ENCODE data around the gene C2CD4D.

C2CD4D gene

DNA sequence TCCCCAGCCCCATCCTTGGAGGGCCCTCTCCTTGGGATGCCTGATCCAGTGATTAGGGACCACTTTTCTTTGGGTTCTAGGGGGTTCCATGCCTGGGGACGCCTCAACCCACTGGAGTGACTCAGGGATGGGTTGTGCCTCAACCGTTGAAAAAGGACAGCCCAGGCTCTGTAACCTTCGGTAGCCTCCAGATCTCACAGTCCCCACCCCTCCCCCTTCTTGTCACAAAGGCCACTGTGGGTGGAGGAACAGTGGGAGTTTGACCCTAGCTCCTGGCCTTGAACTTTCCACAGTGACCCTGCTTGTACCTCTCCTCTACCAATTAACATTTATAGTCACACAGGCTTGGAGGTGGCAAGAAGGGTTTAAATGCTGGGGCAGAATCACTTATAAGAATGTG, 5.4 kb downstream of the C2CD4D start:
- no peak for DNase-seq (ENCODE audit: low spot score)

DNA sequence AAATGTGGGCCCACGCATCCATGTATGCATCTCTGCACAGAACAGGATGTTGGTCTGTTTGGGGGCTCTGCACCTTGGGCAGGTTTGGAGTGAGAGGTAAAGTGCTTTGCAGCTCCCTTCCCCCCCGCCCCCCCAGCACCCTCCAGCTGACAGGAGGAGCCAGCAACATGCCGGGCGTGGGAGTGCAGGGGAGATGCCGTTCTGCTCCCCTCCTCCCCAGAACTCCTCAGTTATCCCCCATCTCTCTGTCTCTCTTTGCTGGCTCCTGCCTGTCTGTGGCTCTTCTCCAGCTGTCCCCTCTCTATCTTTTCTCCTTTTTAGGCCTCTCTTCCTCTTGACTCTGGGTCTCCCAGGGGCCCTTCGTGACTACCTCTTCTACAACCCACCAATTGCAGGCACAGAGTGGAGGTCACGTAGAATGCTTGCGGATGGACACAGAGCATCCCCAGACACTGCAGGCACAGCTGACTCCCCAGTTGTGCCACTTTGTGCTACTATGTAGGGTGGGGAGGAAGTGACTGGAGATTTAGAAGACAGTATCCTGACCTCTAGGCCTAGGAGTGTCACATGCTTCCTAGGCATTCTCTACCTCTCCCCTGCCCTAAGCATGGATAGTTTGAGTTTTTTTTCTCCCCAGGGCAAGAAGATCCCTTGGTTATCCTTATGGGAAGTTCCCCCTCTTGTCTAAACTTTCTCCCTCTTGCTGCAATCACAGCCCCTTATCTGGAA, 6.3 kb downstream of the C2CD4D start:
- no peak for DNase-seq (ENCODE audit: low spot score)

DNA sequence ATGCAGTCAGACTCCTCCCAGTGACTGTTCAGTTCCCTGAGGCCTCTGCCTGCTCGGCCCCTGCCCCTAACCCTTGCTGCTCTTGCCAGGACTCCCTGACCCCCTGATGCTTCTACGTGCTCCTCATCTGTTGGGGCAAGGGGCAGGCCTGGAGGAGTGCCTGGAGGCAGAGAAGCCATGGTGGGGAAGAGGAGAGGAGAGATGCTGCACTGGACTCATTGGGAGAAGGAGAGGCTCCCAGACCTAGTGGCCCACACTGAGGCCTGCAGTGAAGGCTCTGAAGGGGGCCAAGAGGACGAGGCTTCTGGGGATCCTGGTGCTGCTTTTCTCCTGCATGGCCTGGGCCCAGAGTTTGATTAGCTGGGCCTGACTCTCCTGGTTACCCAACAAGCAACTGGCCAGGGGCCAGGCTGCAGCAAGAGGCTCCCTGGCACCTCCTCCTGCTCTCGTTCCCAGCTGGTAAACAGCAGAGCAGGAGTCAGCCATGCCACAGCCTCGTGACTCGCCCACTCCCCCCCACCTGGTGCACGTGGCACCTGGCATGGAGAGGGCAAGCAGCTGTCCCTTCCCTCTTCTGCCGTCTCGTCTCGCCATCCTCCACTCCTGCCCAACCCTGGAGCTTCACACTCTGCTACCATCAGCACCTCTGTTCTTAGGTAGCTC, 7.2 kb downstream of the C2CD4D start:
- DNase-seq (ENCODE audit: low spot score), result peak; percentile 46

DNA sequence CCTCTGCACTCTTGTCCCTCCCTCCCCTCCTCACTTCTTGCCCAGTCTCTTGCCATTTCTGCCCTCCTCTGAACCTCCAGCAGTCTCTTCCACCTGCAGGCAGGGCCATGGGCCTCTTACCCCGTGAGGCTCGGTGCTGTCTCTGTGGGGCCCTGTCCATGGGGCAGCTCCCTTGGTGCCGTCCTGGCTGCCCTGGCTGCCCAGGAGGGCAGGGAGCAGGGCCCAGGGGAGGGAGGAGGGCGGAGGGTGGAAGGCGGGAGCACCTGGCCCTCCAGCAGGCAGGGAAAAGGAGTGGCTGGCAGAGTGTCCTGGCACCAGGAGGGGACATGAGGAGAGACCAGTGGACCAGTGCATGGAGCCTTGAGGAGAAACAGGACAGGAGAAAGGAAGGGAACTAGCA, 8.0 kb downstream of the C2CD4D start, which contains the start of gene RORC:
Gene RORC, minus strand, starts transcription at position 198 of the 400 bp plus-strand sequence. Its CDS starts 38 bp downstream, at position 160.
- DNase-seq (ENCODE audit: low spot score), result no peak

DNA sequence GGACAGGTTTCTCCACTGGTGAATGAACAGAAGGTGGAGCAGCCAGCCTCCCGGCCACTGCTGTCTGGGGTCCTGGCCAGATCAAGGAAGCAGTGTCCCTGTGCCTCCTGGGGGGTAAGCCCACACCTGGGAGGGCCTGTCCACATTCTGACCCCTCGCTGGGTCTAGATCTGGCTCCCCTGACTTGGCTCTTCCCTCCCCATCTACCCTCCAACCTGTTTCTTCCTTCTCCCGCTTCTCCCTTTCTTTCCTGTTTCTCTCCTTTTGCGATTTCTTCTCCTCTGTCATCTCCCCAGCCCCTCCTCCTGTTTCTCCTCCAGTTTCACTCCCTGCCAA, 8.4 kb downstream of the C2CD4D start:
- DNase-seq (ENCODE audit: low spot score), result no peak

DNA sequence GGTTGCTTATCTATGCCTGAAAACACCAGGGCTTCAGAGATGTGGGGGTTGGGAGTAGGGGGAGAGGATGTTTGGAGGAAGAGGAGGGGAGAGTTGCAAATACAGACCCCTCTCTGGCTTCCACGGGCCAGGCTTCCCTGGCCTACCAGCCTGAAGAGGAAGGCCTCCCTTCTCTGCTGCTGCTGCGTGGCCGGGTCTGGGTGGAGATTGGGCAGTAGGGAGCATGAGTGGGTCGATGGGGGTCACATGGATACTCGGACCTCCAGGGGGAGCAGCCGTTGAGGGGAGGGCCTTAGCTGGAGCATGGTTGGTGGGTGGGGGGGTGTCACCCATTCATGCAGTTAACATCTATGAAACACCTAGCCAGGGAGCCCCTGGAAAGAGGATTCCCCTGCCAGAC, 9.6 kb downstream of the C2CD4D start:
- no peak for DNase-seq (ENCODE audit: low spot score)

DNA sequence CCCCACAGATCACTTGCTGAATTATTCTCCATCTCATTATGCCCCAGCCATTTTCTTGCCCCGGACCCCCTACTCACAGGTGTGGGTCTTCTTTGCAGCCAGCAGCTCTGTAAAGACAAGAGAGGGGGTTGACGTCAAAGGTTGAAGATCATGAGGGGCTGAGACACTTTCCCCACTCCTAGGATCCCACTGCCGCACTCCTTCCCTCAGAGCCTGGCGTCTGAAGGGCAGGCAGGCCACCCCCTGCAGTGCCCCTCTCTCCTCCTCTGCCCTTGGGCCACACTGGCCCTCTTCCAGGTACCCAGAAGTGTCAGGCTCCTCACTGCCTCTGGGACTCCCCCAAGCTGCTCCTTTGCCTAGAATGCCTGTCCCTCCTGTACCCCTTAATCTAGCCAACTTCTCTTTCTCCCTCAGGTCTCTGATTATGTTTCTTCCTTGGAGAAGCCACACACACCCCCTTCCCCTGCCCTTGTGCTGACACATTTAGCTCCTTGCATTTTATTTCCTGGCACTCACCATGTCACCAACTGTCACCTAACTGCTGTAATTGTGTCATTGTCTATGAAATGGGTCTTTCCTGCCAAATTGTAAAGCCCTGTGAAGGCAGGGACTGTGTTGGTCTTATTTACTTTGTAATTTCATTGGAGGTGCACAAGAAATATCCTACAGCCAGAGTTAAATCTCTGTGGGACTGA, 10.1 kb downstream of the C2CD4D start:
- DNase-seq (ENCODE audit: low spot score), result no peak

DNA sequence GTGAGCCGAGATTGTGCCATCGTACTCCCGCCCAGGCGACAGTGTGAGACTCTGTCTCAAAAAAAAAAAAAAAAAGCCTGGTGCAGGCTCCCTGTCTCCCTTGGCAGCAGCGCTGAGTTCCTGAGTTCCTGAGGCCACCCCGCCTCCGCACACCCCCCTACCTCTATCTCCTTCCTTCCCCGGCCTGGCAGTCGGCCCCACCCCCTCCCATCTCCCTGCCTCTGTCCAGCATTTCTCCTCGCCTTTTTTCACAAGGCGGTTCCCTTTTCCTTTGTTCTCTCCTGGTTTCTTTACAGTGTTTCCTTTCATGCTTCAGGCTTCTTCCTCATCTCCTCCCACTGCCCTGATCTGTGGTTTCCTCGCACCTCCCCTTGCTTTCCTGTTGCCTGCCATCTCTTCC, 10.7 kb downstream of the C2CD4D start:
- no peak for DNase-seq (ENCODE audit: low spot score)

DNA sequence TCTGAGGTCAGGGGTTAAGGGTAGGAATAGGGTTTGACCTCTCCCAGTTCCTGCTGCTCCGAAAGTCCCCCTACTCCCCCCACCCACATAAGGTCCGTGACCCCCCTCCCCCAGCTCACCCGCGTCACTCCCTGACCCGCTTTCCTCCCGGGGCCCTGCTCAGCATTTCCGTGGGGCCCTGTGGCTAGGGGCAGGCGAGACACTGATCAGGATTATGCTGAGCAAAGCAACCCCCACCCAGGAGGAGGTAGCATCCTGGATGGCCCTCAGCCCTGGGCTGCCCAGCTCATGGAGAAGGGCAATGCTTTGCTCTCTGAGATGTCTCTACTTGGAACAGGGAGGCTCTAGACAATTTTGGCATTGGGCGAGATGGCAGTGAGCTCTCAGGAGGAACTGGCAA, 11.8 kb downstream of the C2CD4D start:
- no peak for DNase-seq (ENCODE audit: low spot score)

DNA sequence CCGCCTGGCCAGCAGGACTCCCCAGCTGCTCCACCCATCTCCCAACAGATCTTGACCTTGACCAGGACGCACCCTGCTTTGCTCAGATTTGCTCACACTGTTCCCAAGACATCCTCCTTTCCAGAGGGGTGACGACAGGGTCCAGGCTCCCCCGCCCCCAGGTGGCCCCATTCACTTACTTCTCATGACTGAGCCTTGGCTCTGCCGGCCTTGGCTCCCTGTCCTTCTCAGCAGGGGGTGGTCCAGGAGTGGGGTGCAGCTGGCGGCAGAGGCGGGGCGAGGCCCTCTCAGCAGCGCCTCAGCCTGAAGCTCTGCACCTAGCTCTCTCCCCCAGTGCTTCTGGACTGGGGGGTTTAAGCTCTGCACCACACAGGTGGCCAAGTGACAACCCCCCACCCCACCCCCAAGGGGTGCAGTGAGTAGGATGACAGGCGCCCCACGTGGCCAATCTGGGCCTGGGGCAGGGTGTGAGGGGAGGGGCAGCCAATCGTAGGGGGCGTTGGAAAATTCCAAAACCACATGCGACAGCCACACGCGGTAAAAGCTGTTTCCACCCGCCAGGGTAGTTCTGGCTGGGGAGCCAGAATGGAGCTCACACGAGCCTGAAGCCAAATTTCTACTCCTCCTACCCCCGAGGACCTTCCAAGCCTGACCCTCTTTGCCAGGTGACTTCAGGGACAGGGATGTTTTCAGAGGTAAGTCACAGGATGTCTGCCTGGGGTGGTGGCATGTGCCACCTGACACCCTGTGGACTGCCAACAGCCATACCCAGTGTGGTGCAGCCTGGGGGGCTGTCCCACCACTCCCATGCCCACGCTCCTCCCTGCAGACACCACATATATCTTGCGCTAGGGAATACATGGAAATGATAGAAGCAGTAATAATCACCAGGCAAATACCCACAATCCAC, 13.6 kb downstream of the C2CD4D start:
- DNase-seq (ENCODE audit: low spot score), result no peak

DNA sequence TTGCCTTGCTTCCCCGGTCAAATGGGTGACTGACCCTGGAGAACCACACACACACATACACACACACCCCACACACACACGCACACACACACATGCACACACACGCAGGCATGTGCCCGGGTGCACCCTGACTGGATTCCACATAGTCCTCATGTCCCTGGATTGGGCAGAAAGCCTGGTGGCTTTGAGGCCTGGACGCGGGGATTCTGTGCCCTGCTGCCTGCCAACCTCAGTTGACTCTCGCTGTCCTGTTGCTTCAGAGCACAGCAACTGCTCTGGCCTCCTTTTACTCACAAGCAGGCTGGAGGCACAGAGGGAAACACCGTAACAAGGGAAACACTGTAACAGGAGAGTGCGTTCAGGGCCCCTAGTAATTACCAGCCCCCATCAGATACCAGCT, 14.4 kb downstream of the C2CD4D start:
- DNase-seq (ENCODE audit: low spot score), result no peak

DNA sequence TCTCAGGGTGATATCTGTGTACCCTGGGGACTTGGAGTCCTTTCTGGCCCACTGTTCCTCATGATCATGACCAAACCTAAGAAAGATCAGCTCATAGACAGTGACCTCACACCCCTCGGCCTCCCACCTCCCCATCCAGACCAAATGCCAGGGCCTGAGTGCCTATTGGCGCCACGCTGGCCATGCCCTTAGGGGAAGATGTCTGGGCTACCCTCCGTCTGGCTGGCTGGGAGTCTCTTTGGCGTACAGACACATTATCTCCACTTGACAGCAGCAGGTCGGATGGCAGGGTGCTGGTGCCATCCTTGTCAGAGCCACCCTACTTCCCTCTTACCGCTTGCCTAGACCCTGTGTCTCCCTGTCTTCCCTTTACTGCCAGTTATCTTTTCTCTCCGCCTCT, 16.4 kb downstream of the C2CD4D start:
- no peak for DNase-seq (ENCODE audit: low spot score)

DNA sequence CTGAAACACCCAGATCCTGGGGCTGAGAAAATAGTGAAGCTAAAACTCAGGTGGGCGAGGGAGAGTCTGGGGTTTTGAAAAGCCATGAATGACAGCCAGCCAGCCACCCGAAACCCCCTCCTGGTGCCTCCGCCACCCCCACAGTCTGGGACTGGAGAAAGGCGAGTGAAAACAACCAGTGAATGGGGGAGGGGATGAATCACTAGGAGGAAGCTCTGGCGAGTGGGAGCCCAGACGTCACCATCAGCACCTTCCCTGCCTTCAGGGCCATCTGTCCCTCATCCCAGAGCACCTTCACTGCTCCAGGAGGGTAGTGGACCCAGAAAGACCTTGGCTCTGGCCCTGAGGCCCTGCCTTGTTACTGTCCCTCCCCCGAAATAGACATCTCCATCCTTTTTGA, 17.2 kb downstream of the C2CD4D start:
- DNase-seq (ENCODE audit: low spot score), result no peak

DNA sequence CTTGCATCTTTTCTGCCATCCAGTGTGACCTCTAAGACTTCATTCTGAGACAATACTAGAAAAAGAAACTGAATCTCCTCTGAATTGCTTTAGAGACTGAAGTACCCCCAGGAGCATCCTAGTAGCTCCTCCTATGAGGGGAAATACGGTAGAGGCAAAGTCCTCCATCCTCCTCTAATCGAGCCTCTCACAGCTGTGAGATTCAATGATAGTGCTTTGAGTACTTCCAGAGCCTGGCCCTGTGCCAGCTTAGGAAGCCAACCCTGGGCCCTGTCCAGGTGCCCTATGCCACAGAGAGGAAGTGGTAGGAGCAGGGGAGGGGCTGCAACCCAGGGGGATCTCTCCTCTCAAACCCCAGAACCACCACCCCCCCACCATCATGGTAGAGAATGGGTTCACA, 18.7 kb downstream of the C2CD4D start:
- no peak for DNase-seq (ENCODE audit: low spot score)

DNA sequence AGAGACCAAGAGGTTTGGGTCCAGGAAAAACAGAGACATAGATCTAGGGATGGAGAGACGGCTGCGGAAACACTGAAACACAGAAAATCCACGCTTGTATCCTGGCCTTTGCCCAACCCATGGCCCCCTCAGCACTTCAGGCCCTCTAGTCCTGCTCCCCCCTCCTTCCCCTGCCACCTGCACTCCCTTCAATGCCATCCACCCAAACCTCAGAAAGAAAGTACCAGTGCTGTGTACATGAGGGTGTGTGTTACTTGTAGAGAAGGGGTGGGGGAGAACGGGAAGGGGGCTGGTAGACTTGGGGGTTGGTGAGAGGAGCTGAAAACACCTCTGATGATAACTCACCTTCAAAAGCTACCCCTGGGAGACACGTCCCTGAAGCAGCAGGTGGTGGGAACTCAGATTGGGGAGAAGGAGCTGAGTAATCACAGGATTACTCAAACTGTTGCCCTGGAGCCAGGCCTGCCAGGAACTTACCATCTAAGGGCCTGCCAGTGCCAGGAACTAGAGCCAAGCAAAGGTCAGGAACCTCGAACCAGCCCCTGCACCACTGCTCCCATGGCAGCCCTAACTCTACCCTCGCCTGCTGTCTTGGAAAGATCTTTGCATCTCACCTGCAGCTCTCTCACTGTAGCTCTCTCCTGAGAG, 19.5 kb downstream of the C2CD4D start:
- no peak for DNase-seq (ENCODE audit: low spot score)

DNA sequence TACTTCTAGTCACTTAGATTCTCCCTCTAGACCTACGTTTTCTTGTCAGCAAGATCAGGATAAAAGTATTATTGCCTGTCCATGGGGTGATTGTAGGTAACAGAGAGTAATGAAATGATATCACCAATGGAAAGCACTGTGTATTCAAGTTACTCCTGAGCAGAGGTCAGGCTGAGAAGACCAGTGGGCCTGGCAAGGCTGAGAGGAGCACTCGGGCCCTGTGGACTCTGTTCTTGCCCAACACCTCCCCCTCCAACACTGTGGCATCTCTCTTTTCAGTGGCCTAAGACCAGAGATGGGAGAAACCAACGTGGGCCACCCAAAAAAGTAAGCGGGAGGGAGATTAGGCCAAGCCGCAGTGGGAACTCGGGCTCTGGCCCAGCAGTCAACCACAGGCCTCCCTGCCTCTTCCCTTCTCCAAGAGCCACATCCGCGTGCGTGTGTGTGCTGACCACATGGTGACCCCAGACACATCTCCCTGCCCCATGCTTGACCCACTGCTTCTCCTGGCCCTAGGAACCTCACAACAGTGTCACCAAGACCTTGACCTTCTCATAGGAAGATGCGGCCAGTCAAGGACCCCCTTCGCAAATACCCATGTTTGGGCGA, 20.3 kb downstream of the C2CD4D start:
- DNase-seq (ENCODE audit: low spot score), result no peak

DNA sequence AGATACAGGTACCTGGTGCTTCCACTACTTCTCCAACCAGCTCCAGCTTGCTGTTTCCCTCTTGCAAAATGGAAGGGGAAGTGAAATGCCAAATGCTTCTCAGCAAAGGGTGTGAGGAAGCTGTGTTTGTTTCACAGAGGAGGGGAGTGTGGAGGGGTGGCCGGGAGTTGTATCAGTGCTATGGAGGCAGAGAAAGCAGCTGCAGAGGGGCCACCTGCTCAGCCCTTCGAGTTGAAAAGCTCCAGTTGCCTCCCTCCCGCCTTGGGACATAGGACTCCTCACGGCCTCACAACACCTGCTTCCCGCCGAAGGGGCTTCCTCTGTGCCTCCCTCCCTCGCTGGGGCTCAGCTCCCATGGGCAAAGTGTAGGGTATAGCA, 22.3 kb downstream of the C2CD4D start:
- DNase-seq (ENCODE audit: low spot score), result no peak

DNA sequence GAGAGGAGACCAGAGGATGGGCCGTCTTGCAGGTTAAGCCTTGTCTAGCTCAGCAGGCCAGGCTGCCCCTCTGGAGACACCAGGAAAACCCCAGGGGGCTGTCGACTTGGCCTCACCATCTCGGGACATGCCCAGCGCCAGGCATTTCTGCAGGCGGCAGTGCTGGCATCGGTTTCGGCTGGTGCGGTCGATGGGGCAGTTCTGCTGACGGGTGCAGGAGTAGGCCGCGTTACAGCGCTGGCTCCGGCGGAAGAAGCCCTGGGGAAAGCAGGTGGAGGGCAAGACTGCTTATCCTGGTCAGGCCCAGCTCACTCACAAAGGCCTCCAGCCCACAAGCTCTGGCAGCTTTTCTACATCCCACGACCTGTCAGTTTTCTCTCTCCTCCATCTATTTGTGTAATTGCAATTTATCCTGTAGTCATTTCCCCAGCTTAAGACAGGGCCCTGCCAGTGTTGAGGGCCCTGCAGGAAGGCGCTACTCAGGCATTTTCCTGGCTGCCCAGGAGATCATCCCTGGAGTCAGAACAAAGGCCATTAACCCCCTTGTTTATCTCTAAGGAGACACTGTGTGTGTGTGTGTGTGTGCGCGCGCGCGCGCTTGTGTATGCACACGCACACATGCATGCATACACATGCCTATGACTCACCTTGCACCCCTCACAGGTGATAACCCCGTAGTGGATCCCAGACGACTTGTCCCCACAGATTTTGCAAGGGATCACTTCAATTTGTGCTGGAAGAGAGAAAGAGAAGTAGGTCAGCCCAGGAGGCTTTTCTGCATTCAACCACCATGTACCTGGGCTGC, 22.9 kb downstream of the C2CD4D start:
- DNase-seq (ENCODE audit: low spot score), result no peak

DNA sequence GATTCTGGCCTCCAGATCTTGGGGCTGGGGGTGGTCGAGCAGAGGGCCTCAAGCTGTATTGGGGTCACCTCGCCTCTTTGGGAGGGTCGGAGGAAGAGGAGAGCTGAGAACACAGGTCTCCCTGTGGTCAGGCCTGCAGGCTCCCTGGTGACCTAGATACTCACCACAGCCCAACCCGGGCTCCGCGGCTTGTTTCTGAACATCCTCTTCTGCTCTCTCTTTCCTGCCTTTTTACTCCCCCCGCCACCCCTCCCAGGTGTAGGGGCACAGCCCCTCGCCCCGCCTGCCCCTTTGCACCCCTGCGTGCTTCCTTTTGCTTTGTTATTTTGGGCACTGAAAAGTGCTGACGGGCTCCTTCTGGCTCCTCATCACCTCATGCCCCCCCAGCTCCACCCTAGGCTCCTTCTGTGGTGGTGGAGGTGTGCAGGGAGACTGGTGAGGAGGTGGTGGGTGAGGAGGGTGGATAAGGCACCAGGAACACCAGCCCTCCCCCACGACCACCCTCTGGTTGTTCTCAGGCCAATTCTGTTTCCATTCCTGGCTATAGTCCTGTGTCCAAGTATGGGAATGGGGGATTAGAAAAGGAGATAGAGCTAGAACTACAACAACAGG, 23.8 kb downstream of the C2CD4D start:
- DNase-seq (ENCODE audit: low spot score), result no peak

DNA sequence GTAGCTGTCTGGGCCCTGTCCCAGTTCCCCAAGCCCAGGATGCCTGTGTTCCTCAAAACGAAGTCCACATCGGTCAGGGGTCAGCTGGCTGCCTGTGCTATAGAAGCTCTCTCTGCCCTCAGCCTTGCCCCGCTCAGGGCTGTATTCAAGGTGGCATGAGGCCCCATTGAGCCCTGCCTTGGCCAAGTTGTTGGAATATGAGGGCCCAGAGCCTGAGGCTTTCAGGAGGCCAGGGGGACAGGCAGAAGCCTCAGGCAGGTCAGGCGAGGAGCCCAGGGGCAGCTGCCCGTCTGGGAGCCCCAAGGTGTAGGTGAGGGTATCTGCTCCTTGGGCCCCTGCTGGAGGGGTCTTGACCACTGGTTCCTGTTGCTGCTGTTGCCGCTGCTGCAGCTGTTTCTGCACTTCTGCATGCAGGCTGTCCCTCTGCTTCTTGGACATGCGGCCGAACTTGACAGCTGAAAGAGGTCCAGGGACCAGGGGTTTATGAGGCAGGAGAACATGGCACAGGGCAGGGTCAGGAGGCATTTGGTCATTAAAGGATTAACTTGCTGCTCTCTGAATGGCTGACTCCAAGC, 24.6 kb downstream of the C2CD4D start:
- DNase-seq (ENCODE audit: low spot score), result no peak
